GM10266 (cell line): ENCODE measurements around the gene CMKLR1.

Experiments used
- DNase-seq: peaks from one replicate; pipeline ENCODE4 v3.0.0; 2012; ENCODE audit errors: extremely low spot score
- CTCF ChIP-seq: IDR thresholded peaks from 2 replicates; pipeline ENCODE4 v1.5.1; 2012; ENCODE audit warnings: mild to moderate bottlenecking, low read depth; ENCODE audit not compliant: control insufficient read depth, insufficient read depth; ENCODE audit errors: missing control alignments

CMKLR1 gene

GRCh38 chr12:108301346-108301745, 37.8 kb downstream of the CMKLR1 start:
- no peak for TF ChIP-seq CTCF
- DNase-seq = no peak

GRCh38 chr12:108299980-108300696, 39.0 kb downstream of the CMKLR1 start:
- no peak for DNase-seq
- no peak for TF ChIP-seq CTCF

GRCh38 chr12:108299516-108299915, 39.6 kb downstream of the CMKLR1 start:
- no peak for TF ChIP-seq CTCF
- DNase-seq = no peak

- no peak for DNase-seq
- no peak for TF ChIP-seq CTCF
Measured at GRCh38 chr12:108298761-108299275, 40.3 kb downstream of the CMKLR1 start.

GRCh38 chr12:108297895-108298760, 41.0 kb downstream of the CMKLR1 start:
- DNase-seq = no peak
- no peak for TF ChIP-seq CTCF

- TF ChIP-seq CTCF = no peak
Measured at GRCh38 chr12:108297424-108297823, 41.7 kb downstream of the CMKLR1 start.

More at GRCh38 chr12:108297424-108297823, 41.7 kb downstream of the CMKLR1 start:
- DNase-seq = no peak
